DND-41 (cell line): ENCODE measurements around the gene PMEPA1.
A peak's percentile ranks its signal among the peaks of the same experiment; 100 is the strongest.

Experiments
- ATAC-seq: fragments of 200-7000 bp; cut with Tn5 transposase; 3 replicates; pipeline ENCODE4 v1.9.1; 2021; ENCODE audit warnings: low read depth; ENCODE audit not compliant: insufficient read depth
- DNase-seq: peaks from one replicate; pipeline ENCODE4 v3.0.0-alpha.2; 2020
- H2AFZ ChIP-seq: 2 replicates; pipeline ENCODE4 v1.6.0; 2012; ENCODE audit warnings: low read depth, low read length
- H3K27ac ChIP-seq: 2 replicates; pipeline ENCODE4 v1.5.1; 2012; ENCODE audit warnings: low read length, inconsistent platforms
- H3K27me3 ChIP-seq: fragments of 200-600 bp; sonication (generic); 2 replicates; pipeline ENCODE4 v1.6.0; 2012; ENCODE audit warnings: low read length, mild to moderate bottlenecking, inconsistent platforms; ENCODE audit not compliant: insufficient read depth, poor library complexity
- H3K36me3 ChIP-seq: 2 replicates; pipeline ENCODE4 v1.5.1; 2012; ENCODE audit warnings: low read length, inconsistent platforms; ENCODE audit not compliant: insufficient read depth
- H3K4me1 ChIP-seq: 2 replicates; pipeline ENCODE4 v1.5.1; 2012; ENCODE audit warnings: mild to moderate bottlenecking, low read length; ENCODE audit not compliant: insufficient read depth
- H3K4me2 ChIP-seq: 2 replicates; pipeline ENCODE4 v1.6.0; 2012; ENCODE audit warnings: mild to moderate bottlenecking, moderate library complexity, low read length, inconsistent platforms; ENCODE audit not compliant: insufficient read depth
- H3K4me3 ChIP-seq, 2 experiments: fragments of 200-600 bp in 1 of 2; shearing (Covaris generic) in 1 of 2; 2 replicates each; pipeline ENCODE4 v1.5.1; 2012 to 2016; ENCODE audit warnings: inconsistent platforms in 2 of 2, low read length in 2 of 2, mild to moderate bottlenecking in 2 of 2, low read depth in 1 of 2, moderate library complexity in 1 of 2
- H3K79me2 ChIP-seq: 2 replicates; pipeline ENCODE4 v1.6.0; 2012; ENCODE audit warnings: low read length, inconsistent platforms; ENCODE audit not compliant: insufficient read depth
- H3K9ac ChIP-seq: 2 replicates; pipeline ENCODE4 v1.6.0; 2012; ENCODE audit warnings: low read depth, mild to moderate bottlenecking, inconsistent platforms, low read length, moderate library complexity
- H3K9me3 ChIP-seq: 2 replicates; pipeline ENCODE4 v1.5.1; 2012; ENCODE audit warnings: low read length, moderate library complexity, mild to moderate bottlenecking, inconsistent platforms; ENCODE audit not compliant: insufficient read depth, severe bottlenecking
- H4K20me1 ChIP-seq: 2 replicates; pipeline ENCODE4 v1.6.0; 2012; ENCODE audit warnings: low read length; ENCODE audit not compliant: insufficient read depth
- EZH2 ChIP-seq: IDR thresholded peaks from 3 replicates; pipeline ENCODE4 v1.6.1; 2012; ENCODE audit warnings: borderline replicate concordance, low read depth, mild to moderate bottlenecking, moderate library complexity, low read length, inconsistent platforms; ENCODE audit not compliant: severe bottlenecking
- TF ChIP-seq, protein P1 (sequence below): IDR thresholded peaks from 2 replicates; pipeline ENCODE4 v1.5.1; 2012; ENCODE audit warnings: borderline replicate concordance, low read length, moderate library complexity, mild to moderate bottlenecking; ENCODE audit not compliant: poor library complexity, severe bottlenecking; ENCODE audit errors: extremely low read depth

Gene PMEPA1

GRCh38 chr20:57656821-57657534, 52.8 kb downstream of the PMEPA1 start:
- H3K4me2 ChIP-seq, result no peak overlapping the region
- ATAC-seq (no peak), DNase-seq (peak; percentile 3)
- H3K79me2 ChIP-seq, result no peaks in the 10 kb centered on the region
- peaks cover 47% of the 10 kb centered on the region for H4K20me1 ChIP-seq
- no peak overlapping the region for H2AFZ ChIP-seq
- H3K36me3 ChIP-seq, result no peaks in the 10 kb centered on the region
- no peaks in the 10 kb centered on the region for H3K9me3 ChIP-seq
- H3K27me3 ChIP-seq, result peaks cover 44% of the 10 kb centered on the region
- no peak overlapping the region for H3K4me3 ChIP-seq
- H3K27ac ChIP-seq, result no peak overlapping the region
- H3K4me1 ChIP-seq, result peaks cover 10% of the 10 kb centered on the region
- no peak overlapping the region for H3K9ac ChIP-seq
- TF ChIP-seq, protein P1, sequence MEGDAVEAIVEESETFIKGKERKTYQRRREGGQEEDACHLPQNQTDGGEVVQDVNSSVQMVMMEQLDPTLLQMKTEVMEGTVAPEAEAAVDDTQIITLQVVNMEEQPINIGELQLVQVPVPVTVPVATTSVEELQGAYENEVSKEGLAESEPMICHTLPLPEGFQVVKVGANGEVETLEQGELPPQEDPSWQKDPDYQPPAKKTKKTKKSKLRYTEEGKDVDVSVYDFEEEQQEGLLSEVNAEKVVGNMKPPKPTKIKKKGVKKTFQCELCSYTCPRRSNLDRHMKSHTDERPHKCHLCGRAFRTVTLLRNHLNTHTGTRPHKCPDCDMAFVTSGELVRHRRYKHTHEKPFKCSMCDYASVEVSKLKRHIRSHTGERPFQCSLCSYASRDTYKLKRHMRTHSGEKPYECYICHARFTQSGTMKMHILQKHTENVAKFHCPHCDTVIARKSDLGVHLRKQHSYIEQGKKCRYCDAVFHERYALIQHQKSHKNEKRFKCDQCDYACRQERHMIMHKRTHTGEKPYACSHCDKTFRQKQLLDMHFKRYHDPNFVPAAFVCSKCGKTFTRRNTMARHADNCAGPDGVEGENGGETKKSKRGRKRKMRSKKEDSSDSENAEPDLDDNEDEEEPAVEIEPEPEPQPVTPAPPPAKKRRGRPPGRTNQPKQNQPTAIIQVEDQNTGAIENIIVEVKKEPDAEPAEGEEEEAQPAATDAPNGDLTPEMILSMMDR, result no peak
- TF ChIP-seq EZH2, result no peak

GRCh38 chr20:57656252-57656820, 53.5 kb downstream of the PMEPA1 start:
- Histone ChIP-seq H3K79me2 (no peaks in the 10 kb centered on the region), H3K4me1 (peaks cover 10% of the 10 kb centered on the region), H4K20me1 (peaks cover 45% of the 10 kb centered on the region), H3K9me3 (no peaks in the 10 kb centered on the region), H3K27me3 (peaks cover 43% of the 10 kb centered on the region), H3K4me3 (no peak overlapping the region), H3K27ac (no peak overlapping the region), H3K4me2 (no peak overlapping the region), H3K36me3 (no peaks in the 10 kb centered on the region), H2AFZ (no peak overlapping the region), H3K9ac (no peak overlapping the region)
- DNase-seq (peak; percentile 1), ATAC-seq (no peak)
- TF ChIP-seq, protein P1, result no peak
- no peak for TF ChIP-seq EZH2

DNA sequence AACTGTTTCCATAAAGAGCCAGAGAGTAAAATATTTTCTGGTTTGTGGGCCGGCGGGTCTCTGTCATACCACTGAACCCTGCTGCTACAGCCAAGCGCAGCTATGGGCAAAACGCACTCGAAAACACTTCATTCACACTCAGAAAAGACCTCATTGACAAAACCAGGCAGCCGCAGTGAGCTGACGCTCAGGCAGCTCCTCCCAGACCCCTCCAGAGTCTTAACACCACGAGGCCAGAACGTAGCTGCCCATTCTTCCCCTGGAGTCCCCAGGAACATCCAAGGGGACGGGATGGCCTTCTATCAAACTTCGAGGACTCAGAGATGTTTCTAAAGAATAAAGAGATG, 54.0 kb downstream of the PMEPA1 start:
- no peak overlapping the region for H3K4me3 ChIP-seq
- H3K36me3 ChIP-seq, result no peaks in the 10 kb centered on the region
- H3K27me3 ChIP-seq, result peaks cover 43% of the 10 kb centered on the region
- no peak overlapping the region for H2AFZ ChIP-seq
- no peak overlapping the region for H3K9ac ChIP-seq
- peaks cover 44% of the 10 kb centered on the region for H4K20me1 ChIP-seq
- H3K4me1 ChIP-seq, result peaks cover 10% of the 10 kb centered on the region
- no peak overlapping the region for H3K4me2 ChIP-seq
- no peaks in the 10 kb centered on the region for H3K79me2 ChIP-seq
- no peak overlapping the region for H3K27ac ChIP-seq
- DNase-seq (peak; percentile 2), ATAC-seq (no peak)
- H3K9me3 ChIP-seq, result no peaks in the 10 kb centered on the region
- no peak for TF ChIP-seq EZH2
- TF ChIP-seq, protein P1, result no peak
